ENCODE measurements around the gene C10orf143.
"Not testable (repeated sequence)": the region's sequence is repeated elsewhere in the genome, so short reads cannot be mapped to it uniquely, and the experiment has no call there.

C10orf143 gene

GRCh38 chr10:130110246-130111112, at the start of gene C10orf143:
Gene C10orf143 (minus strand): TSS chr10:130110830. CDS start chr10:130110772, 58 bp downstream.
- peak; percentile 98 for DNase-seq

- no peak for DNase-seq
Observed at GRCh38 chr10:130159192-130159794, 48.7 kb upstream of the C10orf143 start.

GRCh38 chr10:130146042-130146441, 35.4 kb upstream of the C10orf143 start:
- DNase-seq, result no peak

GRCh38 chr10:130141878-130142277, 31.2 kb upstream of the C10orf143 start:
- no peak for DNase-seq

GRCh38 chr10:130141460-130141859, 30.8 kb upstream of the C10orf143 start:
- no peak for DNase-seq

GRCh38 chr10:130141038-130141437, 30.4 kb upstream of the C10orf143 start:
- DNase-seq, result no peak

- no peak for DNase-seq
Observed at GRCh38 chr10:130140425-130140824, 29.8 kb upstream of the C10orf143 start.

- DNase-seq, result no peak
Observed at GRCh38 chr10:130138479-130138866, 27.8 kb upstream of the C10orf143 start.

- no peak for DNase-seq
Observed at GRCh38 chr10:130137659-130138478, 27.2 kb upstream of the C10orf143 start.

GRCh38 chr10:130137090-130137448, 26.4 kb upstream of the C10orf143 start:
- no peak for DNase-seq

- peak; percentile 94 for DNase-seq
Observed at GRCh38 chr10:130136226-130137089, 25.8 kb upstream of the C10orf143 start, which contains the start of gene GLRX3. Gene GLRX3 (plus strand): TSS chr10:130136391. CDS start chr10:130136421, 30 bp downstream.

- no peak for DNase-seq
Observed at GRCh38 chr10:130135676-130136225, 25.1 kb upstream of the C10orf143 start.

GRCh38 chr10:130128922-130129321, 18.3 kb upstream of the C10orf143 start:
- no peak for DNase-seq

- DNase-seq, result no peak
Observed at GRCh38 chr10:130128062-130128781, 17.6 kb upstream of the C10orf143 start.

GRCh38 chr10:130127364-130128061, 16.9 kb upstream of the C10orf143 start:
- DNase-seq, result peak; percentile 46

GRCh38 chr10:130121486-130122079, 11.0 kb upstream of the C10orf143 start:
- no peak for DNase-seq

- DNase-seq, result not testable (repeated sequence)
Observed at GRCh38 chr10:130117535-130117934, 6.9 kb upstream of the C10orf143 start.

GRCh38 chr10:130116942-130117341, 6.3 kb upstream of the C10orf143 start:
- not testable (repeated sequence) for DNase-seq

- DNase-seq, result no peak
Observed at GRCh38 chr10:130112821-130113220, 2.2 kb upstream of the C10orf143 start.

- no peak for DNase-seq
Observed at GRCh38 chr10:130111852-130112180, 1.2 kb upstream of the C10orf143 start.

Measured in stimulated activated CD4-positive, alpha-beta T cell treated with anti-CD3 and anti-CD28 coated beads, Interleukin-4, amount 100 ng/mL, for 1 hour (primary cell).